GM23248 (cell line): ENCODE measurements around the gene ZNF160. TPM values are rescaled to one million over a fixed set of nuclear protein-coding genes. Genes with fewer than 3 reads are reported as not detected.

Source experiments
- DNase-seq: peaks from one replicate; pipeline ENCODE4 v3.0.0-alpha.2; 2015
- H2AFZ ChIP-seq: fragments of 200-600 bp; sonication (generic); 2 replicates; pipeline ENCODE4 v1.6.1; 2016; ENCODE audit warnings: antibody characterized with exemption
- H3F3A ChIP-seq: fragments of 200-600 bp; sonication (generic); 2 replicates; pipeline ENCODE4 v1.6.1; 2016; ENCODE audit warnings: mild to moderate bottlenecking, antibody characterized with exemption, mixed run types; ENCODE audit not compliant: insufficient read depth
- H3K27ac ChIP-seq: fragments of 200-600 bp; sonication (generic); 2 replicates; pipeline ENCODE4 v1.5.1; 2016; ENCODE audit warnings: mild to moderate bottlenecking
- H3K27me3 ChIP-seq: fragments of 200-600 bp; sonication (generic); replicated peaks from 2 replicates; pipeline ENCODE4 v1.6.1; 2016; ENCODE audit warnings: mild to moderate bottlenecking; ENCODE audit not compliant: insufficient read depth
- H3K36me3 ChIP-seq: fragments of 200-600 bp; sonication (generic); 2 replicates; pipeline ENCODE4 v1.6.1; 2016; ENCODE audit warnings: low read depth, mild to moderate bottlenecking
- H3K4me1 ChIP-seq: fragments of 200-600 bp; sonication (generic); 2 replicates; pipeline ENCODE4 v1.6.1; 2016; ENCODE audit warnings: mild to moderate bottlenecking; ENCODE audit not compliant: insufficient read depth
- H3K4me2 ChIP-seq: fragments of 200-600 bp; sonication (generic); one replicate; pipeline ENCODE4 v1.6.1; 2016; ENCODE audit warnings: mild to moderate bottlenecking; ENCODE audit not compliant: unreplicated experiment
- H3K4me3 ChIP-seq: fragments of 200-600 bp; sonication (generic); 2 replicates; pipeline ENCODE4 v1.5.1; 2016; ENCODE audit warnings: mild to moderate bottlenecking
- H3K79me2 ChIP-seq: fragments of 200-600 bp; sonication (generic); 2 replicates; pipeline ENCODE4 v1.6.1; 2016; ENCODE audit warnings: mild to moderate bottlenecking; ENCODE audit not compliant: insufficient read depth
- H3K9ac ChIP-seq: fragments of 200-600 bp; sonication (generic); 2 replicates; pipeline ENCODE4 v1.6.1; 2016; ENCODE audit warnings: mild to moderate bottlenecking
- H3K9me2 ChIP-seq: fragments of 200-600 bp; sonication (generic); 2 replicates; pipeline ENCODE4 v1.6.1; 2016; ENCODE audit warnings: mixed run types, mild to moderate bottlenecking, moderate library complexity; ENCODE audit not compliant: insufficient read depth
- H3K9me3 ChIP-seq: fragments of 200-600 bp; sonication (generic); one replicate; pipeline ENCODE4 v1.6.1; 2017; ENCODE audit warnings: low read depth
- H4K20me1 ChIP-seq: fragments of 200-600 bp; sonication (generic); 2 replicates; pipeline ENCODE4 v1.6.0; 2016; ENCODE audit not compliant: insufficient read depth
- EZH2 ChIP-seq: fragments of 200-600 bp; sonication (generic); IDR thresholded peaks from 2 replicates; pipeline ENCODE4 v1.6.1; 2018; ENCODE audit warnings: antibody characterized with exemption, mild to moderate bottlenecking; ENCODE audit not compliant: insufficient read depth, poor library complexity, severe bottlenecking
- EZH2phosphoT487 ChIP-seq: fragments of 200-600 bp; sonication (generic); IDR thresholded peaks from 2 replicates; pipeline ENCODE4 v1.6.1; 2018; ENCODE audit warnings: antibody characterized with exemption, moderate library complexity, mild to moderate bottlenecking, low read depth; ENCODE audit not compliant: insufficient read depth
- WGBS, 2 experiments: methylation state at CpG; one replicate each; pipeline ENCODE4 v1.1.6; 2015 to 2017; ENCODE audit warnings: low lambda C conversion rate in 2 of 2, low coverage in 1 of 2; ENCODE audit errors: missing lambda C conversion rate in 2 of 2; 5-methylcytosine and 5-hydroxymethylcytosine counted together
- in situ Hi-C: fragments of 300-500 bp; cut with MboI; formaldehyde crosslinking; loops from 2 replicates; pipeline ENCODE4 v1.15.0; 2020
- polyA plus RNA-seq: library from polyadenylated mRNA; unstranded; fragments of >200 nt; fragmentation: Nextera tagmentation; extraction: Ambion mirVana; gene quantifications from 2 replicates; pipeline ENCODE4 v1.2.1, GENCODE V29; 2016
- total RNA-seq: library from RNA; depleted of rRNA; stranded (reverse); fragments of >200 nt; shearing (Covaris generic); gene quantifications from 2 replicates; pipeline ENCODE4 v1.2.3, GENCODE V29; 2014

Gene ZNF160
- total and polyA plus RNA-seq, 2 experiments from 2014 or later = 20.6 to 23.0 TPM

DNA sequence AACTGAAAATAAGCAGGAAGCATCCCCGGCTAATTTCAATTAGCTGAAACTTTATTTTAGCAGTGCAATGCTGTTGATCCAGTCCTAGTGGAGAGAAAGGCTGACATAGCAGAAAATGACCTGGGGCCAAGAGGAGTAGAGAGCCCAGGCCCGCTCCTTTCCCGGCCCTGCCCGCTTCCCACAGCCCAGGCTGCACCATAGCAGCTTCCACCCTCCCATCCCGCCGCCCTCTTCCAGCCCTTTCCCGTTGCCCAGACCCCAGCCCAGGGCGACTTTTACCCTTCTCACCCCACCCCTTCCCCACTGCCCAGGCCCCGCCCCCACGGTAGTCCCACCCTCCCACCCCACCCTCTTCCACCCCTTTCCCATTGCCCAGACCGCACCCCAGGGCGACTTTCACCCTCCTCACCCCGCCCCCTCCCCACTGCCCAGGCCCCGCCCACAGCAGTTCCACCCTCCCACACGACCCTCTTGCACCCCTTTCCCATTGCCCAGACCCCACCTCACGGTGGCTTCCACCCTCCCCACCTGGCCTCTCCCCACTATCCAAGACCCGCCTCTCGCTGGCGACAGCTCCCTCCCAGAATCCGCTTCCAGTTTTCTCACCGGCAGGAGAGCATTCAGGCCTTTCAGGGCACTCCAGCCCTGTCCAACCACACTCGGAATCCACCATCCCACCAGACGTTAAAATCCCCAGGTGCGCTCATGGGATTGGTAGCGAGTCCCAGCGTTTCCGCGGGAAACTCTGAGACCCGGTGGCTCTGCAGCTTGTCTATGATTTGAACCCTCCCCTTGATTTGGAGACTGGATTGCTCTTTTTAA is 8.3 kb downstream of the ZNF160 start:
- no peaks in the 10 kb centered on the region for H3K9me3 ChIP-seq
- H2AFZ ChIP-seq = no peak overlapping the region
- H3K27ac ChIP-seq = no peak overlapping the region
- peaks cover 28% of the 10 kb centered on the region for H3K36me3 ChIP-seq
- no peaks in the 10 kb centered on the region for H3K27me3 ChIP-seq
- TF ChIP-seq EZH2phosphoT487 = no peak
- TF ChIP-seq EZH2 = no peak
- H3K9ac ChIP-seq = no peak overlapping the region
- no peaks in the 10 kb centered on the region for H3F3A ChIP-seq
- in situ Hi-C loops = no loop called here
- DNase-seq = no peak
- H3K4me3 ChIP-seq = no peak overlapping the region
- no peaks in the 10 kb centered on the region for H3K4me1 ChIP-seq
- no peaks in the 10 kb centered on the region for H3K9me2 ChIP-seq
- H3K79me2 ChIP-seq = peaks cover 82% of the 10 kb centered on the region
- 0 out of 2 replicates have a peak, but pooled peaks cover 5% of the 10 kb centered on the region for H4K20me1 ChIP-seq
- WGBS, 2 experiments = 71 to 85% methylated on average over 18 to 29 of the region's 29 CpGs
- no peak overlapping the region for H3K4me2 ChIP-seq

DNA sequence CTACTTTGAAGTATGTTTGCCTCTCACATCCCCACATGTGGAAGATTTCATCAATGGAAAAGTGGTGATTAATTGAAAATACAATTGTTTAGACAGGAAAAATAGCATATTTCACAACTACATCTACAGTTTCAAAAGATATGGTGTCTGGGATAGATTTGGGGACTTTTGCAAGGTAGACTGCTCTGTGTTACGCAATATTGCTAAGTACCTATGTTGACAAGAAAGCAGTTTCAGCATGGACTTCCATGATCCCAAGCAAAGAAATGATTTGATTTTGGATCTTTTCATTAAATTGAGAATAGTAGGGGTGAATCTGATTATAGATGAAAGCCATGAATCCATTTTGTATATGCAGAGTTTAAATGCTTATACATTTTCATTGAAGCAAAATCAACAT is 10.5 kb downstream of the ZNF160 start:
- DNase-seq = no peak
- Histone ChIP-seq H3K9me3 (no peaks in the 10 kb centered on the region), H3K27ac (no peak overlapping the region), H3K4me2 (no peak overlapping the region), H3K36me3 (peaks cover 31% of the 10 kb centered on the region), H3K27me3 (no peaks in the 10 kb centered on the region), H3K4me1 (no peaks in the 10 kb centered on the region), H4K20me1 (0 out of 2 replicates have a peak, but pooled peaks cover 5% of the 10 kb centered on the region), H2AFZ (no peak overlapping the region), H3K4me3 (no peak overlapping the region), H3K79me2 (peaks cover 66% of the 10 kb centered on the region), H3K9me2 (no peaks in the 10 kb centered on the region), H3K9ac (no peak overlapping the region), H3F3A (no peaks in the 10 kb centered on the region)
- no peak for TF ChIP-seq EZH2phosphoT487
- TF ChIP-seq EZH2 = no peak
- WGBS, 2 experiments = 43 to 66% methylated on average over 1 of the region's 1 CpG
- in situ Hi-C loops = no loop called here

DNA sequence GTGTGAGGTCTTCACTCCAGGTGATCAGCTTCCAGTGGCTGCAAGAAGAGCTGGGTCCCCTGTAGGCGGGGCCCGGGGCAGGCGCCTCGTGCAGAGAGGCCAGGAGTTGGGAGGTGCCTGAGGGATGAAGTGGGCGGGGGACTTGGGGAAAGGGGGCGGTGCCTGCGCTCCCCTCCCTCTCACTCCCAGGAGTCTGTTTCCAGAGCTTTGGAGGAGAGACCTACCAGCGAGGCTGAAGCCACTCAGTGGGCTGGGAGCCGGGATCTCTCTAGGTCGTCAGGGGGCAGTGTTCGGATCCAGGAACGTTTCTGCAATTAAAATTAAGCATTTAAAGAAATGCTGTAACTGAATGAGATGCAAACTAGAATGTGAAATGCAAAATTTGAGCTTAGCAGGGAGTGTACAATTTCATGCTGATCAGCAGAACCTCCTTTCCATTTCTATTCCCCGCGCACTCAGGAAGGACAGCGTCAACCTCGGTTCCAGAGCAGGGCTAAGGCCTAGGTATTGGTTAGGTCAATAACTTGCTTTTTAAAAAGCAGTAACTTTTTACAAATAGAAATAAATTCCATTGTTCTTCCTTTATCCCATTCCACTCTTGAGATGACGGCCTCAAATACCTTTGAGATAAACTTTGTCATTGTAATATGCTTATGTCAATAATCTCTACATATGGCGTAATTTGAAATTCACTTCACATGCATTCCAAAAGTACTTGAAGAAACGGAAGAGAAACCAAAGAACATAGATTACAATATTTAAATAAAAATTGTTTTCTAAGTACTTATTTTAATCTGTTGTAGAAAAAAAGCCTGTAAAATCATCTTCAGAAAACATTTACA is 11.6 kb downstream of the ZNF160 start:
- no peaks in the 10 kb centered on the region for H3F3A ChIP-seq
- no peak for DNase-seq
- peaks cover 64% of the 10 kb centered on the region for H3K79me2 ChIP-seq
- H3K27me3 ChIP-seq = no peaks in the 10 kb centered on the region
- no peaks in the 10 kb centered on the region for H3K9me3 ChIP-seq
- H3K4me3 ChIP-seq = no peak overlapping the region
- no peaks in the 10 kb centered on the region for H3K9me2 ChIP-seq
- no peak for TF ChIP-seq EZH2
- no peak for TF ChIP-seq EZH2phosphoT487
- H3K4me2 ChIP-seq = no peak overlapping the region
- in situ Hi-C loops = no loop called here
- H4K20me1 ChIP-seq = 0 out of 2 replicates have a peak, but pooled peaks cover 5% of the 10 kb centered on the region
- no peak overlapping the region for H2AFZ ChIP-seq
- 86 to 88% methylated on average over 17 to 19 of the region's 19 CpGs for WGBS, 2 experiments
- no peak overlapping the region for H3K9ac ChIP-seq
- H3K36me3 ChIP-seq = peaks cover 34% of the 10 kb centered on the region
- no peaks in the 10 kb centered on the region for H3K4me1 ChIP-seq
- no peak overlapping the region for H3K27ac ChIP-seq

DNA sequence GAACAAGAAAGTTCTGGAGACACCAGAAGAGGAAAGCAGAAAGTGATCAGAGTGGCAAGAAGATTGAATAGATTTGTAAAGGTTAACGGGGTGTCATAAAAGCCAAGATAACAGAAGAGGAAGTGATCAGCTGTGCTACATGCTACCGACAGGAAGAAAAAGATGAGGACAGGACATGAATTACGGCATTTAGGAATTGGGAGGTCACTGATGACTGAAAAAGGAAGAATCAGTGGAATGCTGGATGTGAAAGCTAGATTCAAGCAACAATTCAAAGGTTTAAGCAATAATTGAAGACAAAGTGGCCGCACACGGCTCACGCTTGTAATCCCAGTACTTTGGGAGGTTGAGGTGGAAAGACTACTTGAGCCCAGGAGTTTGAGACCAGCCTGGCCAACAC is 15.1 kb downstream of the ZNF160 start:
- no peaks in the 10 kb centered on the region for H3K27me3 ChIP-seq
- no peak overlapping the region for H3K9ac ChIP-seq
- no peaks in the 10 kb centered on the region for H3K9me2 ChIP-seq
- TF ChIP-seq EZH2phosphoT487 (no peak), EZH2 (no peak)
- in situ Hi-C loops = no loop called here
- peaks cover 50% of the 10 kb centered on the region for H3K79me2 ChIP-seq
- no peak overlapping the region for H3K4me2 ChIP-seq
- 0 out of 2 replicates have a peak, but pooled peaks cover 5% of the 10 kb centered on the region for H4K20me1 ChIP-seq
- no peaks in the 10 kb centered on the region for H3K4me1 ChIP-seq
- H3F3A ChIP-seq = no peaks in the 10 kb centered on the region
- H3K9me3 ChIP-seq = no peaks in the 10 kb centered on the region
- peaks cover 60% of the 10 kb centered on the region for H3K36me3 ChIP-seq
- DNase-seq = no peak
- H2AFZ ChIP-seq = no peak overlapping the region
- WGBS, 2 experiments = 93 to 96% methylated on average over 6 of the region's 6 CpGs
- no peak overlapping the region for H3K27ac ChIP-seq
- H3K4me3 ChIP-seq = no peak overlapping the region
